Bronchial epithelial cell (primary cell): ENCODE measurements around the gene KLF15. TPM values are rescaled to one million over a fixed set of nuclear protein-coding genes. Genes with fewer than 3 reads are reported as not detected.
A peak's percentile ranks its signal among the peaks of the same experiment; 100 is the strongest.

ENCODE experiments used
- DNase-seq: peaks from one replicate; pipeline ENCODE4 v3.0.0-alpha.2; 2010; ENCODE audit warnings: low read depth
- FAIRE-seq: peaks from 2 replicates; lab custom pipeline; 2011; peaks lifted over from hg19 to GRCh38; lab: Jason Lieb, UNC
- H3K27me3 ChIP-seq: 2 replicates; pipeline ENCODE4 v1.5.1; 2011; ENCODE audit warnings: low read length; ENCODE audit not compliant: control insufficient read depth, insufficient read depth
- H3K36me3 ChIP-seq: 2 replicates; pipeline ENCODE4 v1.5.1; 2011; ENCODE audit warnings: low read length; ENCODE audit not compliant: control insufficient read depth, insufficient read depth
- H3K4me3 ChIP-seq: 2 replicates; pipeline ENCODE4 v1.5.1; 2011; ENCODE audit warnings: mild to moderate bottlenecking, low read depth, low read length, control low read depth
- CTCF ChIP-seq: IDR thresholded peaks from 2 replicates; pipeline ENCODE4 v1.5.1; 2011; ENCODE audit warnings: mild to moderate bottlenecking, moderate library complexity, low read length, control low read depth, inconsistent platforms; ENCODE audit not compliant: insufficient read depth, severe bottlenecking
- total RNA-seq: library from RNA; depleted of rRNA; stranded (reverse); fragments of >200 nt; gene quantifications from 2 replicates; pipeline ENCODE4 v1.2.1, GENCODE V29; 2014

The KLF15 gene
- total RNA-seq, 1 donor from 2014 or later = 3.4 TPM

- no peak for TF ChIP-seq CTCF
- DNase-seq (no peak), FAIRE-seq (no peak)
- Histone ChIP-seq H3K27me3 (no peaks in the 10 kb centered on the region), H3K4me3 (no peak overlapping the region), H3K36me3 (no peaks in the 10 kb centered on the region)
Measured at GRCh38 chr3:126346466-126346865, 10.7 kb downstream of the KLF15 start.

DNA sequence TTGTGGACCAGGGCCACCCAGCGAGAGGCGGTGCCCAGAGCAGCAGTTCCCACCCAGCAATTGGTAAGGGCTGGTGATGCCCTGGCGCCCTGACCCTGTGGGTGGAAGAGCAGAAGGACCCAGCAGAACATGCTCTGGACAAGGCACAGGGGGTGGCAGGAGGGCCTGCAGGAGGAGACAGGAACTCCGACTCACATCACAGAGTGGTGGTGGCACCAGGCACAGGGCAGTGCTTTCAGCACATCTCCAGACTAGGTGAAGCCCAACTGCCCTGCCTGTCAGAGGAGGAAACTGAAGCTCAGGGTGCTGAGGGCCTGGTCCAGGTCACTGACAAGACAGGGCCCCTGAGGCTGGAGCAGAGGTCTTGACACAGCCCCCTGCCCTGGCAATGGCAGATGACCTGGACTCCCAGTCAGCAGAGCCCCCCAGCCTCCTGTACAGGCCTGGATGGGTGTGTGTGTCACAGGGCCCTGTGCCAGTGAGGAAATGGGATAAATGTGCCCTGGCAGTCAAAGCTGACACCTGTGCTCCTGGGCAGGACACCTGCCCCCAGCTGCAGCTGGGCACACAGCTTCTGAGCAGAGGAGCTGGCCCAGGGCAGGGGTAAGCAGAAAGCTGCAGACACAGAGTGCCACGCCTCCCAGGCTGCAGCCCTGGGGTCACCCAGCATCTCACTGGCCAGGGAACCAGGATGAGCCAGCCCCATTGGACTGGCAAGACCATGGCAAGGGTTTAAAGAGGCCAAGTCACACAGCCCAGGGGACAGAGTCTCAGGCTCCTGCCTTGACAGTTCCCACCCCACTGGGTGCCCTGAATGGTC is 11.4 kb downstream of the KLF15 start:
- no peak for DNase-seq
- no peaks in the 10 kb centered on the region for H3K36me3 ChIP-seq

DNA sequence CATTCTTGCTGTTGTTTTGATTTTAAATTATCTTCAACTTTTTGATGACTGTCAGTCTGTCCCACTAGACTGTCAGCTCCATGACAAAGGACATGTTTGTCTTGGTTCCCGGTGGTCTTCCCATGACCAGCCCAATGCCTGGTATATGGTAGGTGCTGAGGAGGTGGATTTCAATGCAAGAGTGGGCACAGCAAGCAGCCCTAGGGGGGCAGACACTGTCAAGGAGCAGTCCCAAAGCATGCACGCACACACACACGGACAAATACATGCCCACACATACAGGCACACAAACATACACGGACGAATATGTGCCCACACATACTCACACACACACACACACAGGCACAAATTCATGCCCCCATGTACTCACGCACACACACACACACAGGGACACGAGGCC is 12.0 kb downstream of the KLF15 start:
- no peak for TF ChIP-seq CTCF
- Histone ChIP-seq H3K4me3 (no peak overlapping the region), H3K27me3 (no peaks in the 10 kb centered on the region), H3K36me3 (no peaks in the 10 kb centered on the region)
- DNase-seq (no peak), FAIRE-seq (peak; percentile 84)

More for the DNA sequence above, 11.4 kb downstream of the KLF15 start:
- no peak for FAIRE-seq
- Histone ChIP-seq H3K27me3 (no peaks in the 10 kb centered on the region), H3K4me3 (no peak overlapping the region)
- no peak for TF ChIP-seq CTCF

DNA sequence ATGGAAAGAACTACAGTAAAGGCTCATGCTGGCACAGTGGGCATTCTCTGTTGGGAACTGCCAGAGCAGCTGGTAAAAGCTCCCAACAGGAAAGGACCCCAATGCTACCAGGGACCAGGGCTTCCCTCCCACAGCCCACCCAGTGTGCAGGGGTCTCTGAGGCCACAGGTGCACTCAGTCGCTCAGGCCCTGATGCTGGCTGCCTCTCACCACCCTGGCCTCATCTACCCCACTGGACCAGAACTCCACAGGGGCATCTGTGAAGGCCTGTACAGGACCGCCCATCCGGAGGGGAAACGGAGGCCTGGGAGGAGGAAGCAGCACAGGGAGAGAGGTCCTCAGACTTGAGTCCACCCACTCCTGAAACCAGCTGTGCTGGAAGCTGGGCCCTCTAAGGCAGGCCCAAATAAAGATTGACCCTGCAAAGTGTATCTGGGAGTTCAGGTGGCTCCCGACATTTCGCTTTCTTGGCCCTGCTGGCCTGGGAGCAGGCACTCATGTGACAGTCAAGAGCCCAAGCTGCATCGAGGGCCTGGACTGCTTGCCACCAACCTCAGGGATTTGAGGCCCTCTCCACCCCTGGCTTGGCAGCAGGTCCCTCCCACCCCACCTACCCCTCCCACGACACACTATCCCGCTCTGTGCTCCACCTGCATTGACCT is 12.7 kb downstream of the KLF15 start:
- no peaks in the 10 kb centered on the region for H3K36me3 ChIP-seq
- H3K4me3 ChIP-seq = no peak overlapping the region
- FAIRE-seq = no peak
- H3K27me3 ChIP-seq = no peaks in the 10 kb centered on the region
- TF ChIP-seq CTCF = no peak
- DNase-seq = no peak

DNA sequence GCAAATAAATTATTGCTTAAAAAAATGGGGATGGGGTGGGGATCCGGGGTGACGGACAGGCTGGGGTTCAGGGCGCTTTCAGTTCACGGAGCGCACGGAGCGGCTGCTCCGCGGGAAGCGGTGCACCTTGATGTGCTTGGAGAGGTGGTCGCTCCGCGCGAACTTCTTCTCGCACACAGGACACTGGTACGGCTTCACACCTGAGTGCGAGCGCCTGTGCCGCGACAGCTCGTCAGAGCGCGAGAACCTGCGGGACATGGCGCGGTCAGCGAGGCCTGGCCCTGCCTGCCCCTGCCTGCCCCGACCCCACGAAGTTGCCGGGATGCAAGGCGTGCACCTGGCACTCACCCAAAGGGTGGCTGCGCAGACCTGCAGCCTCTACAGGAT is 13.6 kb downstream of the KLF15 start:
- FAIRE-seq = no peak
- no peaks in the 10 kb centered on the region for H3K27me3 ChIP-seq
- DNase-seq = no peak
- no peak overlapping the region for H3K4me3 ChIP-seq
- H3K36me3 ChIP-seq = no peaks in the 10 kb centered on the region
- TF ChIP-seq CTCF = no peak
